T-helper 1 cell treated with Interleukin-12 subunit alpha and Interleukin-12 subunit beta and Interleukin-4 antibody, amounts not matched to agents 30 ng/mL and 1 ng/mL, for 36 hours (primary cell): Measurements from ENCODE around the gene TMEM217. TPM values are rescaled to one million over a fixed set of nuclear protein-coding genes. Genes with fewer than 3 reads are reported as not detected.
"Not testable (repeated sequence)": the region's sequence is repeated elsewhere in the genome, so short reads cannot be mapped to it uniquely, and the experiment has no call there.

ENCODE experiments used
- intact Hi-C: fragments of 100-400 bp; cut with micrococcal nuclease; formaldehyde crosslinking; loops from one replicate; pipeline ENCODE4 v1.15.1; 2024
- total RNA-seq: library from RNA; stranded (reverse); gene quantifications from 2 replicates; pipeline ENCODE4 v1.2.3, GENCODE V29; 2022

Gene TMEM217
- total RNA-seq, 1 donor from 2014 or later = 8.0 TPM

DNA sequence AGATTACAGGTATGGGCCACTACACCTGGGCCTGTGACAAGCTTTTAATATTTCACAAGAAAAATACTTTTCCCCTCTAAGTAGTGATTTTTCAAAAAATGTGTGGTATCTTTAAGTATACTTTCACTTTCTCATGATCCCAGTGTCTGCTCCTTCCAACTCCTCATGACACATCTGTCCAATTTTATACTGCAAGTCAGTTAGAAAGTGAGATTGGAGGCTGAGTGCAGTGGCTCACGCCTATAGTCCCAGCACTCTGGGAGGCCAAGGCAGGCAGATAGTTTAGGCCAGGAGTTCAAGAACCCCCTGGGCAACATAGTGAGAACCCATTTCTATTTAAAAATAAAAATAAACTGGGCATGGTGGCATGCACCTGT lies 67.8 kb downstream of the TMEM217 start:
- intact Hi-C loops = no loop called here

DNA sequence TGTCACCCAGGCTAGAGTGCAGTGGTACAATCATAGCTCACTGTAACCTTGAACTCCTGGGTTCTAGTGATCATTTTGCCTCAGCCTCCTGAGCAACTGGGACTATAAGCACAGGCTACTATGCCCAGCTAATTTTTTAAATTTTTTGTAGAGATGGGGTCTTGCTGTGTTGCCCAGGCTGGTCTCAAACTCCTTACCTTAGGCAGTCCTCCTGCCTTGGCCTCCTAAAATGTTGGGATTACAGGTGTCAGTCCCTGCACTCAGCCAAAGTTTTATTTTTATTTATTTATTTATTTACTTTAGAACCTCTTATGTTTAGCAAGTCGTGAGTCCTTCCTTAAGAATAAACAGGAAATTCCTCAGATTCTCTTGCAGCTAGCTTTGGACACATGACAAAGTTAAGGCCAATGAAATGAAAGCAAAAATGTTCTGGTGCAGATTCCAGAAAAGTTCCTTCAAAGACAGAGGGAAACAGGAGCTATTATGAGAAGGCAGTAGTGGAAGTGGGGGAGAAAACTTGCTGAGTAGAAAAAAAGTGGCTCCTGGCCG lies 68.9 kb downstream of the TMEM217 start:
- intact Hi-C loops = no loop called here

DNA sequence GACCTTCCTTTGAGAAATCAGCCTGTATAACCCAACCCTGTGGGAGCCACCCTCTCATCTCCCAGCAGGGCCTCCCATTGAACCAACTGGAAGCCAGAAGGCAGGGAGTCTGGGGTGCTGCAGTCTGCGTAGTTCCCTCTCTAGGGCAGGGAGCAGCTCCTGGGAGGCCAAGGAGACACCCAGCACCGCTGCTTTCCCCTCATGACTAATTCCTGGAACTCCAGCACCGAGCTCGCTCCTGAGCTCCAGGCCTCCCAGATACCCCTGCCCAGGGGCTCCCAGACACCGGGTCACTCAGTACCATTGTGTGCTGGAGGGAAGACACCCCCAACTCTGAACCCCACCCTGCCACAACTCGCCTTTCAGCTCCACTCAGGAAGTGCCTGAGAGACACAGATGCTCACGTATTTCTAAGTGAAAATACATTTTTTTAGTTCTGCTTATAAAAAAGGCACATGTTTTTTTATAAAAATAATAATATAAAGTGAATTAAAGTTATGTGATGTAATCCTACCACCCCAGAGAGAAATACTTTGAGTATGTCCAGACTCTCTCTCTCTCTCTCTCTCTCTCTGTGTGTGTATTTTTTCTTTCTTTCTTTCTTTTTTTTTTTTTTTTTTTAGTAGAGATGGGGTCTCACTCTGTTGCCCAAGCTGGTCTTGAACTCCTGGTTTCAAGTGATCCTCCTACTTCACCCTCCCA lies 70.5 kb downstream of the TMEM217 start:
- intact Hi-C loops = no loop called here

DNA sequence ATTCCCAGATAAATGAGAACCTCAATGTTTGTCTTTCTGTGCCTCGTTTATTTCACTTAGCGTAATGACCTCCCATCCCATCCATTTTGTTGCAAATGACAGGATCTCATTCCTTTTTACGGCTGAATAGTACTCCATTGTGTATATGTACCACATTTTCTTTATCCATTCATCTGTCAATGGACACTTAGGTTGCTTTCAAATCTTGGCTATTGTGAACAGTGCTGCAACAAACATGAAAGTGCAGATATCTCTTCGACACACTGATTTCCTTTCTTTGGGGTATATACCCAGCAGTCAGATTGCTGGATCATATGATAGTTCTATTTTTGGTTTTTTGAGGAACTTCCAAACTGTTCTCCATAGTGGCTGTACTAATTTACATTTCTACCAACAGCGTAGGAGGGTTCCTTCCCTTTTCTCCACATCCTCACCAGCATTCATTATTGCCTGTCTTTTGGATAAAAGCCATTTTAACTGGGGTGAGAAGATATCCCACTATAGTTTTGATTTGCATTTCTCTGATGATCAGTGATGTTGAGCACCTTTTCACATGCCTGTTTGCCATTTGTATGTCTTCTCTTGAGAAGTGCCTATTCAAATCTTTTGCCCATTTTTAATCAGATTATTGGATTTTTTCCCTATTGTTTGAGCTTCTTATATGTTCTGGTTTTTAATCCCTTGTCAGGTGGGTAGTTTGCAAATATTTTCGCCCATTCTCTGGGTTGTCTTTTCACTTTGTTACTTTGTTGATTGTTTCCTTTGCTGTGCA lies 71.8 kb downstream of the TMEM217 start:
- intact Hi-C loops = not testable (repeated sequence)

DNA sequence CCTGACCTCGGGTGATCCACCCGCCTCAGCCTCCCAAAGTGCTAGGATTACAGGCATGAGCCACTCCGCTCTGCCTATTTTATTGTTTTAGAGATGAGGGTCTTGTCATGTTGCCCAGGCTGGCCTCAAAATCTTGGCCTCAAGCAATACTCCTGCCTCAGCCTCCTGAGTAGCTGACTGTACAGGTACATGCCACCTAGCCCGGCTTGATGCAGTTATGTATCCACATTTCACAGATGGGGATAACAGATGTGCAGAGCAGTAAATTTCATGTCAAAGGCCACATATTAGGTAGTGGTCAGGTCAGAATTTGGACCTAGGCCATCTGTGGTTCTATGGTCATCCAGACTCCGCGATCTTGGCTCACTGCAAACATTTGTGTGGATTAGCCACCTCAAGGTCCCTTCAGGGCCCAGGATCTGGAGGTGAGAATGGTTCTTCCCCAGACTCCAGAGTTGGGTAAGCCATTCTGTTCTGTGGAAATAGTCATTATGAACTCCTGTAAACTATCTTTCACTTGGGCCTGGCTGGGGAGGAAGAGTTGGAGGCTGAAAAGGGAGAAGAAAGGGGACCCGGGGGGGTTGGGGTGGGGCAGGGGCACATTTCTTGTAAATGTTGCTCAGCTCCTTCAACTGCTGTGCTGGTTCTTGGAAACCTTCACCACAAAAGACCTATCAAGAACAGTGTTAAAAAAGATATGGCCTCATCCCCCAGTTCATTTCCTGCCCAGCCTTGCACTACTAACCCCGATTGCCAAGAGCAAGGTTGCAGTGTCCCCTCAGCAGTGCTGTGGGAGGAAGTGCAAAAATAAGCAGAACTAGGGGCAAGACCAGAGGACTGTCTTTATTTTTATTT lies 75.0 kb downstream of the TMEM217 start:
- intact Hi-C loops = loop anchor here (1.0 to 2.0 kb wide), 3 partner anchors 11 to 25 kb away; no protein-coding TSS in a partner anchor

DNA sequence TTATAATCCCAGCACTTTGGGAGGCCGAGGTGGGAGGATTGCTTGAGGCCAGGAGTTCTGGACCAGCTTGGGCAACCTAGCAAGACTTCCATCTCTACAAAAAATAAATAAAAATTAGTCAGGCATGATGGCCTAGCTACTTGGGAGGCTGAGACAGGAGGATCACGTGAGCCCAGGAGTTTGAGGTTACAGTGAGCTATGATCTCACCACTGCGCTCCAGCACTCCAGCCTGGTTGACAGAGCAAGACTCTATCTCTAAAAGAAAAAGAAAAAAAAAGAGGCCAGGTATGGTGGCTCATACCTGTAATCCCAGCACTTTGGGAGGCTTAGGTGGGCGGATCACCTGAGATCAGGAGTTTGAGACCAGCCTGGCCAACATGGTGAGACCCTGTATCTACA lies 77.3 kb downstream of the TMEM217 start:
- intact Hi-C loops = not testable (repeated sequence)

DNA sequence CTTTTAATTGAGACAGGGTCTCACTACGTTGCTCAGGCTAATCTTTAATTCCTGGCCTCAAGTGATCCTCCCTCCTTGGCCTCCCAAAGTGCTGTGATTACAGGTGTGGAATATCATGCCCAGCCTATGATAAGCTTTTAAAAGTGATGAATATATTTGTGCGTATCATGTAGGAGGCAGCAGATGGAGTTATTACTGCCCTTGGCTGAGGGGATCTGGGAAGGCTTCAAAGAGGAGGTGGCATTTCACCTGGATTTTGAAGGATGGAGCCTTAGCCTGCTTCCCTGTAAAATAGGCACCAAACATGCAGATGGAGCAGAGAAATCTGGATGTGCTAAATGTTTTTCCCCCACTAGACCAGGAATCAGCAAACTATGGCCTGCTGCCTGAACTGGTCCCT lies 77.9 kb downstream of the TMEM217 start:
- intact Hi-C loops = no loop called here

DNA sequence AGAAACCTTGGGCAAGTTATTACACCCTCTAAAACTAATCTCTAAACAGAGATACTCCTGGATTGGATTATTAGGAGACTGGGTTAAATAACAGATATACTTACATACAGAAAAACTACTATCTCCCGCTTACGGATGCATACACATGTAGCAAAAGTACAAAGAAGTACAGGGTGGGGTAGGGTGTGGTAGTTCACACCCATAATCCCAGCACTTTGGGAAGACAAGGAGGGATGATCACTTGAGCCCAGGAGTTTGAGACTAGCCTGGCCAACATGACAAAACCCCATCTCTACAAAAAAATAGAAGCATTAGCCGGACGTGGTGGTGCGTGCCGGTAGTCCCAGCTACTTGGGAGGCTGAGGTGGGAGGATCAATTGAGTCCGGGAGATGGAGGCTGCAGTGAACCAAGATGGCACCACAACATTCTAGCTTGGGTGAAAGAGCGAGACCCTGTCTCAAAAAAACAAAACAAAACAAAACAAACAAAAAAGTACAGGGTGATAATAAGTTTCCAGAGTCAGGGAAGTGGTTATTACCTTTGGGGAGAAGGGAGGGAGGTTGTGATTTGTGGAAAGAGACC lies 79.9 kb downstream of the TMEM217 start:
- intact Hi-C loops = no loop called here

DNA sequence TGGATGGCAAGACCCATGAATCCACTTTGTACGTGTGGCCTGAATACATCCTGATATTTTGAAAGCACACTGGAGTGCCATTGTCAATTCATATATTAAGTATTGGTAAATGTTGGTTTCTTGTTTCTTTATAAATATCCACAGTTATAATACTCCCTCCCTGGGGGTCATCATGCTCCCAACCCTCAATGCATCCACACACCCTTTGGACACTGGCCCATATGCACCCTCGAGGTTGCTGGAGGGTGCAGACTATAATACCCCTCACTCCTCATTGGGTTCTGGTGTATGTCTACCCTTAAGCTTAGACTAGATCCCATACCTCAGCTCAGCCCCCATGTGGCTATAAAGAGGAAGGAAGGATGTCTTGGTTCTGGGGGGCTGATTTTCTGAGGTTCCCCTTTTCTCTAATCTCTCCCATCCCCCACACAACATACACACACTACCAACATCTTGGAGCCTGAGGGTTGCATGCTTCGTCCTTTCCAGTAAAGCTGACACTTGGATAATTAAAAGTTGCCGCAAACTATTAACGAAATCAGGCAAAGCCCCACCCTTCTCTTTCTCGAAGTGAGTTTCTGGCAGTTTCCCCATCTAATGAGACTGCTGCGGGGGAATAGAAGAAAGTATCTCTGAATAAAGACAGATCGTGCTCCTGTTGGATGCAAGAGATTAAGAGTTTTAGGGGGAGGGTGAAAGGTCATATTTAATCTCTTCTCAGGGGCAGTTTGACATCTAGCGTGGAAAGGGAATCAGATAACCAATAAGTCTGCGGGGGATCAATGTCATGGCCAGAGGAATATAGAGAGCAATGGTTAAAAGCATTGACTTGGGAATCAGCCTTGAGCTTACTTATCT lies 80.6 kb downstream of the TMEM217 start:
- intact Hi-C loops = no loop called here

DNA sequence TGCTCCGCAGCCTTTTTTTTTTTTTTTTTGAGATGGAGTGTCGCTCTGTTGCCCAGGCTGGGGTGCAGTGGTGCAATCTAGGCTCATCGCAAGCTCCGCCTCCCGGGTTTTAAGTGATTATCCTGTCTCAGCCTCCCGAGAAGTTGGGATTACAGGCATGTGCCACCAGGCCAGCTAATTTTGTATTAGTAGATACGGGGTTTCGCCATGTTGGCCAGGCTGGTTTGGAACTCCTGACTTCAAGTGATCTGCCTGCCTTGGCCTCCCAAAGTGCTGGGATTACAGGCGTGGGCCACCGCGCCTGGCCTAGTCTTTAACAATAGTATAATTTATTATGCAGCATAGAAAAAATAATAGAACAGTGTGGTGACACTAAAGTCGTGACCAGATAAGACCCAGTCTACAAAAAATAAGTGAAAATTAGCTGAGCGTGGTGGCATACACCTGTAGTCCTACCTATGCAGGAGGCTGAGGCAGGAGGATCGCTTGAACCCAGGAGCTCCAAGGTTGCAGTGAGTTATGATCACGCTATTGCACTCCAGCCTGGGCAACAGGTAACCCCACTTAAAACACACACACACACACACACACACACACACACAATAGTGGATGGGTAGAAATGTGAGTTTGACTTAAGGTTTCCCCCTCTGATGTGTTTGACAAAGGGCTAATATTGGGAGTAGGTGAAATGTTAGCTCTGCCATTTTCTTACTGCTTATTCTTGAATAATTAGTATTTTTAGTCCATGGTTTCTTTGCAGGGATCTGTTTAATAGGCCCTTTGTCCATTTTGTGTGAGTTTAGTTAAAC lies 81.5 kb downstream of the TMEM217 start:
- intact Hi-C loops = no loop called here

DNA sequence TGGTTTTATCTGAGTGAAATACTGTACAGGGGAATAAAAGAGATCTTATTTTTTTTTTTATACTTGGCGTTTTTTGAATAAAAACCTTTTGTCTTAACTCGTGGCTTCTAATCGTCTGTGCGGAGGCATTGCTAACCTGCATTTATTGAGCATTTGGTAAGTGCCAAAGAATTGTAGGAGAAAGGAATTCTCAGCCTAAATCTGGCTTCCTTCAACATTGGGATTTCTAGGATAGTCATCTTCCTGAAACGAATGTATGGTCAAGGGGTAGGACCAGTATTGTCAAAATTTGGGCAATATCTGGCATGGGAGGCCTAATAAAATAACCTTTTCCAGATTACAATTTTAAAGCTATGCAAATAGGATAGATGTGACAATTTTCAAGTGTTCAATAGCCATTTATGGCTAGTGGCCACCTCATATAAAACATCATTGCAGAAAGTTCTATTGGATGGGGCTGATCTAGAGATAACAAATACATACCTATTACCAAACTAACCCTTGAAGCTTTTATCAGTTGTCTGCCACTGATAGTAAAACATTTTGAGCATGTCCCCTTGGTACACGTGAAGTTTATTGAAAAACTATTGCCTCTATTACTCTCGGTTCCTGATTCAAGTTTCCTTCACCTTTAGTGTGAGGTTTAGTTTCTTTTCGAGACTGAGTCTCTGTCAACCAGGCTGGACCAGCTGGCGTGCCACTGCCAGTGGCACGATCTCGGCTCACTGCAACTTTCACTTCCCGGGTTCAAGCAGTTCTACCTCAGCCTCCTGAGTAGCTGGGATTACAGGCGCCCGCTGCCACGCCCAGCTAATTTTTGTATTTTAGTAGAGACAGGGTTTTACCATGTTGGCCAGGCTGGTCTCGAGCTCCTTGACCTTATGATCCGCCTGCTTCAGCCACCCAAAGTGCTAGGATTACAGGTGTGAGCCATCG lies 82.3 kb downstream of the TMEM217 start:
- intact Hi-C loops = no loop called here

DNA sequence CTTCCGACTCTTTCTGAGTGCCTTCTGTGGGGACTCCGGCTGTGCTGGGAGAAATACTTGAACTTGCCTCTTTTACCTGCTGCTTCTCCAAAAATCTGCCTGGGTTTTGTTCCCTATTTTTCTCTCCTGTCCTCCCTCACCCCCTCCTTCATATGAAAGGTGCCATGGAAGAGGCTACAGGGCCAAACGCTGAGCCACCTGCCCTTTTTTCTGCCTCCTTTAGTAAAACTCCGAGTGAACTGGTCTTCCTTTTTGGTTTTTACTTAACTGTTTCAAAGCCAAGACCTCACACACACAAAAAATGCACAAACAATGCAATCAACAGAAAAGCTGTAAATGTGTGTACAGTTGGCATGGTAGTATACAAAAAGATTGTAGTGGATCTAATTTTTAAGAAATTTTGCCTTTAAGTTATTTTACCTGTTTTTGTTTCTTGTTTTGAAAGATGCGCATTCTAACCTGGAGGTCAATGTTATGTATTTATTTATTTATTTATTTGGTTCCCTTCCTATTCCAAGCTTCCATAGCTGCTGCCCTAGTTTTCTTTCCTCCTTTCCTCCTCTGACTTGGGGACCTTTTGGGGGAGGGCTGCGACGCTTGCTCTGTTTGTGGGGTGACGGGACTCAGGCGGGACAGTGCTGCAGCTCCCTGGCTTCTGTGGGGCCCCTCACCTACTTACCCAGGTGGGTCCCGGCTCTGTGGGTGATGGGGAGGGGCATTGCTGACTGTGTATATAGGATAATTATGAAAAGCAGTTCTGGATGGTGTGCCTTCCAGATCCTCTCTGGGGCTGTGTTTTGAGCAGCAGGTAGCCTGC lies 83.2 kb downstream of the TMEM217 start:
- intact Hi-C loops = loop anchor here (5.0 kb wide), 4 partner anchors 262 to 582 kb away; partner anchors contain the start of gene SRSF3

DNA sequence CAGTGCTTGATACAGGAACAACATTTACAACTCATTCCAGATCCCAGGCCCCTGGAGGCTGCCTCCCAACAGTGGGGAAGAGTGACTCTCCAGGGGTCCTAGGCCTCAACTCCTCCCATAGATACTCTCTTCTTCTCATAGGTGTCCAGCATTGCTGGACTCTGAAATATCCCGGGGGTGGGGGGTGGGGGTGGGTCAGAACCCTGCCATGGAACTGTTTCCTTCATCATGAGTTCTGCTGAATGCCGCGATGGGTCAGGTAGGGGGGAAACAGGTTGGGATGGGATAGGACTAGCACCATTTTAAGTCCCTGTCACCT lies 83.8 kb downstream of the TMEM217 start:
- intact Hi-C loops = loop anchor here (5.0 kb wide), 4 partner anchors 262 to 582 kb away; partner anchors contain the start of gene SRSF3

DNA sequence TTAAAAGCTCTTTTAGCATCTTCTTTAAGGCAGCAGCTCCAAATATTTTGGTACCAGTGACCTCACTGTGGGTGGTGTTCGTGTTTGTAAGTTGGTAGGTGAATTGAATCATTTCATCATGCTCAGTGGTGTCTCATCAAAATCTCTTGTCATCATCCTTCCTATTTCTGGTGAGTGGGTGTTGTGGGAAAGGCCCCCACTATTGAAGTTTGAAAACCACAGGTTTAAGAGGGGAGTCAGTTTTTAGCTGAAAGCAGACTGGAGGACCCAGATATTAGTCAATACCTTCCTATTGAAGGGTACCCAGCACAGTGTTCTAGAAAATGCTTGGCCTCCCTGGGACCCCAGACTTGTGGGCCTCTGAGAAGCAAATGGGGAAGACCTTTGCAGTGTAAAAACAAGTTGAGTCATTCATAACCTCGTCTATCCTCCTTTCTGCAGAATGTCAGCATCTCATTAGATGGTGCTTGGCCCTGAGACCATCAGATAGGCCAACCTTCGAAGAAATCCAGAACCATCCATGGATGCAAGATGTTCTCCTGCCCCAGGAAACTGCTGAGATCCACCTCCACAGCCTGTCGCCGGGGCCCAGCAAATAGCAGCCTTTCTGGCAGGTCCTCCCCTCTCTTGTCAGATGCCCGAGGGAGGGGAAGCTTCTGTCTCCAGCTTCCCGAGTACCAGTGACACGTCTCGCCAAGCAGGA lies 84.3 kb downstream of the TMEM217 start:
- intact Hi-C loops = loop anchor here (5.0 kb wide), 4 partner anchors 261 to 581 kb away; partner anchors contain the start of gene SRSF3

DNA sequence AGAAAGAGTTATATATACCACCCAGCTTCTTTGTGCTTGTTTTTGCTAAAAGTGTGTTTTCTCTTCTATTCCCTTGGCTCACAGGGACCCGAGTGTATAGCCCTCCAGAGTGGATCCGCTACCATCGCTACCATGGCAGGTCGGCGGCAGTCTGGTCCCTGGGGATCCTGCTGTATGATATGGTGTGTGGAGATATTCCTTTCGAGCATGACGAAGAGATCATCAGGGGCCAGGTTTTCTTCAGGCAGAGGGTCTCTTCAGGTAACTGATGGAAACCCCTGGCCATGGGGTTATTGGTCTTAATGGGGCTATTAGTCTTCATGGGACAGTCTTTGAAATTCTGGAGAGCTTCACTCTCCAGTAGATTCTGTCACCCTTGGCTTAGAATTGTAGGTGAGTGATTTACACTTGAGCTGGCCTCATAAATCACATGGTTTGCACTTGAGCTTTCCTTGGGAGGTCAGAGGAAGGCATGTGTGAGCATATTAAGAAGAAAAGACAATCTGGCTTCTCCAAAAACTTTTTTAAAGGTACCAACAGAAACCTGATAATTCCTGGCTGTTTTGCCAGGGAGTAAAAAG lies 84.9 kb downstream of the TMEM217 start:
- intact Hi-C loops = loop anchor here (1.0 to 5.0 kb wide), 10 partner anchors 10 to 581 kb away; partner anchors contain the start of genes C6orf89 and SRSF3
